ENCODE measurements around the gene ICA1L.
"Not testable (repeated sequence)": the region's sequence is repeated elsewhere in the genome, so short reads cannot be mapped to it uniquely, and the experiment has no call there.

The ICA1L gene

DNA sequence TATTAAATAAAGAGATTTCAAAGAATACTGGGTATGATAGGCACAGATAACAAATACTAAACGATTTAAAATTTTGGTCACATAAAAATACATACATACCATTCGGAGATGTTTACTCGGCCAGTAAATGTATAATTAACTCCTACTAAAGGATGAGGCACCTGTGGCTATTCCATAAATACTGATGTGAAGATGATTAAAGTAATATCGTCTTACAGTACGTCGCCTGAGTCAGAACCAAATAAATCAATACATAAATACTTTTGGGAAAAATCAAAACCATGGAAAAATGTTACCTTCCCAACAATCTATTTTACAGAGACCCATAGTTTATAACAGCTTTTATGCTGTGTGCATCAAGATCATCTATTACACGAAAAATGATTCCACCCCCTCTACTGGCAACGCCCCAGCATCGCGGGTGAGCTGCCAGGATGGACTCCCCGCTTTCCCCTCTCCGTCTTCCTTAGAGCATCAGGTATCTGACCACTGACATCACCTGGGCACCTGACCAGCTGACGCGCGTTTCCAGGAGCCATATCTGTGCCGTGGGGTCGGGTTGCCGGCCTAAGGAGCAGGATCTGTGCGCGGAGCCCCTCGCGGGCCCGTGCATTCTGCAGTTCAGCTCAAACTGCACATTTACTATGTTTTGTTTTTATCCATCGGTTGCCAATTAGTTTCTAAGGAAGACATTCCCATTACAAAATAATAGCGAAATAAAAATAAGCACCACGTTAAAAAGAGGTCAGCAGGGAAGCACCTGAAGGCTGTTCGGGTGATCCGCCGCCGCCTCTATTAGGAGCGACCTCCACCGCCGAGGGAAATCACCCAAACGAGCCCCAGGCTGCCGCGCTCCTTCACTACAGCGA is 901 bp downstream of the ICA1L start:
- no peak for DNase-seq (ENCODE audit: low read depth)
- peak; percentile 69 for TF ChIP-seq CTCF (IDR thresholded peaks at IDR 0.05; ENCODE audit: low read depth, low read length, missing control alignments)

GRCh38 chr2:202861987-202862386 is 9.6 kb downstream of the ICA1L start:
- H3K4me3 ChIP-seq (ENCODE audit: low read depth, low read length): no peak overlapping the region
- DNase-seq (ENCODE audit: low read depth): no peak
- TF ChIP-seq CTCF (IDR thresholded peaks at IDR 0.05; ENCODE audit: low read depth, low read length, missing control alignments): no peak

More for the DNA sequence above, 901 bp downstream of the ICA1L start:
- peak overlapping the region; percentile 80 for H3K4me3 ChIP-seq (ENCODE audit: low read depth, low read length)

DNA sequence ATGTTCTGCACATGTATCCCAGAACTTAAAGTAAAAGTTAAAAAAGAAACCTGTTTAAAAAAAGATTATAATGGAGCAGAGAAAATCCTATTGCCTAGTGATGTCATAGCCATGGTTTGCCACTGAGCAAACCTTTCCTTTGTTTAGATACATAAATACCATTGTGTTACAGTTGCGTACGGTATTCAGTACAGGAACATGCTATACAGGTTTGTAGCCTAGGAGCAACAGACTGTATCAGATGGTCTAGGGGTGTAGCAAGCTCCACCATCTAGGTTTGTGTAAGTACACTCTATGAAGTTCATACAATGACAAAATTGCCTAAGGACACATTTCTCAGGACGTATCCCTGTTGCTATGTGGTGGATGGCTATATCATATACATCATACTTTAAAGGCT is 13.0 kb downstream of the ICA1L start:
- no peak overlapping the region for H3K4me3 ChIP-seq (ENCODE audit: low read depth, low read length)
- no peak for TF ChIP-seq CTCF (IDR thresholded peaks at IDR 0.05; ENCODE audit: low read depth, low read length, missing control alignments)
- DNase-seq (ENCODE audit: low read depth): no peak

GRCh38 chr2:202849343-202849742 is 22.2 kb downstream of the ICA1L start:
- DNase-seq (ENCODE audit: low read depth); H3K4me3 ChIP-seq (ENCODE audit: low read depth, low read length): not testable (repeated sequence)

- TF ChIP-seq CTCF (IDR thresholded peaks at IDR 0.05; ENCODE audit: low read depth, low read length, missing control alignments): no peak
- no peak for DNase-seq (ENCODE audit: low read depth)
- H3K4me3 ChIP-seq (ENCODE audit: low read depth, low read length): no peak overlapping the region
Measured at GRCh38 chr2:202848813-202849212, 22.8 kb downstream of the ICA1L start.

DNA sequence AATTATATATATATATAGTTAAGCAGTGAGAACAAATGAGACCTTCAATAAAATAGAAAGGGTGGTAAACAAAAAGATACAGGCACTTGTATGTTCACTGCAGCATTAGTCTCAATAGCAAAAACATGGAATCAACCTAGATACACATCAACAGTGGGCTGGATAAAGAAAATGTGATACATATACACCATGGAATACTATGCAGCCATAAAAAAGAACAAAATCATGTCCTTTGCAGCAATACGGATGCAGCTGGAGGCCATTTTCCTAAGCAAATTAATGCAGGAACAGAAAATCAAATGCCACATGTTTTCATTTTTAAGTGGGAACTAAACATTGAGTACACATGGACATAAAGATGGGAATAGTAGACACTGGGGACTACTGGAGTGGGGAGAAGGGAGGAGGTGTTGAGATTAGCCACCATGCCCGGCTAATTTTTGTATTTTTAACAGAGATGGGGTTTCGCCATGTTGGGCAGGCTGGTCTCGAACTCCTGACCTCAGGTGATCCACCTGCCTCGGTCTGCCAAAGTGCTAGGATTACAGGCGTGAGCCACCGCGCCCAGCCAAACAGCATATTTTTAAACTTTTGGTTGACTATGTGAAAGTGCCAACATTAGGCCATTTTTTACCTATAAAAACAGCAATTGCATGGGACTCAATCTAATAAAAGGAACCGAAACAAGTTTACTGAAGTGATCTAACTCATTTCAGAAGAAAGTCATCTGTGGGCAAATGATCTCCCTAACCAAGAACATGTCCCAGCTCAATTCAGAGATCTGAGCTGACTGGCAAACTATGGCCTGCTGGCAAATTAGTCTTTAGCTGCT is 23.7 kb downstream of the ICA1L start:
- TF ChIP-seq CTCF (IDR thresholded peaks at IDR 0.05; ENCODE audit: low read depth, low read length, missing control alignments): no peak
- no peak for DNase-seq (ENCODE audit: low read depth)
- no peak overlapping the region for H3K4me3 ChIP-seq (ENCODE audit: low read depth, low read length)

DNA sequence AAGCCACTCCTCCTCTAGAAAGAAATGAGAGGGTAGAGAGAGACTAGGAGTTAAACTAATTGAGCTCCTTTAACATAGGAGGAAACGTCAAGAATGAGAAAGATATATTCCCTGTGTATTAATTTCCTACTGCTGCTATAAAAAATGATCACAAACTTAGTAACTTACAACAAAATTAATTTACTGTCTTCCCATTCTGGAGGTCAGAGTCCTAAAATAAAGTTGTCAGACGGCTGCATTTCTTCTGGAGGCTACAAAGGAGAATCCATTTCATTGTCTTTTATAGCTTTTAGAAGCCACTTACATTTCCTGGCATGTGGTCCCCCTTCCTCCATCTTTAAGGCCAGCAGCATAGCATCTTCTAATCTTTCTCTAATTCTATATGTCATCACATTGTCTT is 26.9 kb downstream of the ICA1L start:
- no peak for DNase-seq (ENCODE audit: low read depth)
- H3K4me3 ChIP-seq (ENCODE audit: low read depth, low read length): no peak overlapping the region
- no peak for TF ChIP-seq CTCF (IDR thresholded peaks at IDR 0.05; ENCODE audit: low read depth, low read length, missing control alignments)
